ENCODE results near the gene PRAMEF33.
"Not testable (repeated sequence)": the region's sequence is repeated elsewhere in the genome, so short reads cannot be mapped to it uniquely, and the experiment has no call there.

PRAMEF33 gene

GRCh38 chr1:13303239-13303638 lies at the start of gene PRAMEF33:
TSS of gene PRAMEF33 (plus strand) at chr1:13303539. CDS start at chr1:13305955, 2,416 bp downstream.
- not testable (repeated sequence) for DNase-seq (ENCODE audit: low read depth)

- not testable (repeated sequence) for DNase-seq (ENCODE audit: low read depth)
Observed at GRCh38 chr1:13253898-13254297, 49.4 kb upstream of the PRAMEF33 start, which contains the start of gene PRAMEF5. TSS of gene PRAMEF5 (plus strand) at chr1:13254198. CDS start at chr1:13259269, 5,071 bp downstream.

- not testable (repeated sequence) for DNase-seq (ENCODE audit: low read depth)
Observed at GRCh38 chr1:13265124-13265523, 38.2 kb upstream of the PRAMEF33 start.

GRCh38 chr1:13277016-13277415 lies 26.3 kb upstream of the PRAMEF33 start:
- not testable (repeated sequence) for DNase-seq (ENCODE audit: low read depth)

- not testable (repeated sequence) for DNase-seq (ENCODE audit: low read depth)
Observed at GRCh38 chr1:13279617-13280016, 23.7 kb upstream of the PRAMEF33 start.

GRCh38 chr1:13285037-13285436 lies 18.3 kb upstream of the PRAMEF33 start, which contains the start of gene PRAMEF8:
TSS of gene PRAMEF8 (minus strand) at chr1:13285137. CDS start at chr1:13284091, 1,046 bp downstream.
- not testable (repeated sequence) for DNase-seq (ENCODE audit: low read depth)

GRCh38 chr1:13289030-13289429 lies 14.3 kb upstream of the PRAMEF33 start:
- not testable (repeated sequence) for DNase-seq (ENCODE audit: low read depth)

GRCh38 chr1:13297216-13297931 lies 6.0 kb upstream of the PRAMEF33 start:
- DNase-seq (ENCODE audit: low read depth): not testable (repeated sequence)

- not testable (repeated sequence) for DNase-seq (ENCODE audit: low read depth)
Observed at GRCh38 chr1:13298699-13299098, 4.6 kb upstream of the PRAMEF33 start.

- not testable (repeated sequence) for DNase-seq (ENCODE audit: low read depth)
Observed at GRCh38 chr1:13302197-13302596, 1.1 kb upstream of the PRAMEF33 start.

GRCh38 chr1:13315281-13315680 lies 11.9 kb downstream of the PRAMEF33 start, which contains the start of gene PRAMEF15:
TSS of gene PRAMEF15 (plus strand) at chr1:13315581. CDS start at chr1:13318408, 2,827 bp downstream.
- DNase-seq (ENCODE audit: low read depth): not testable (repeated sequence)

- DNase-seq (ENCODE audit: low read depth): not testable (repeated sequence)
Observed at GRCh38 chr1:13342496-13342895, 39.2 kb downstream of the PRAMEF33 start.

GRCh38 chr1:13347034-13347433 lies 43.7 kb downstream of the PRAMEF33 start, which contains the start of gene PRAMEF14:
TSS of gene PRAMEF14 (minus strand) at chr1:13347134. CDS start at chr1:13345314, 1,820 bp downstream.
- not testable (repeated sequence) for DNase-seq (ENCODE audit: low read depth)

- DNase-seq (ENCODE audit: low read depth): not testable (repeated sequence)
Observed at GRCh38 chr1:13353476-13353875, 50.1 kb downstream of the PRAMEF33 start.

GRCh38 chr1:13354475-13354874 lies 51.1 kb downstream of the PRAMEF33 start:
- DNase-seq (ENCODE audit: low read depth): not testable (repeated sequence)

- DNase-seq (ENCODE audit: low read depth): peak; percentile 45
Observed at GRCh38 chr1:13356774-13357173, 53.4 kb downstream of the PRAMEF33 start.
